T-helper 9 cell (primary cell): Measurements from ENCODE around the gene HCFC2.
"Not testable (repeated sequence)": the region's sequence is repeated elsewhere in the genome, so short reads cannot be mapped to it uniquely, and the experiment has no call there.

Experiments
- DNase-seq: peaks from one replicate; pipeline ENCODE4 v3.0.0-alpha.2; 2020

Gene HCFC2

DNA sequence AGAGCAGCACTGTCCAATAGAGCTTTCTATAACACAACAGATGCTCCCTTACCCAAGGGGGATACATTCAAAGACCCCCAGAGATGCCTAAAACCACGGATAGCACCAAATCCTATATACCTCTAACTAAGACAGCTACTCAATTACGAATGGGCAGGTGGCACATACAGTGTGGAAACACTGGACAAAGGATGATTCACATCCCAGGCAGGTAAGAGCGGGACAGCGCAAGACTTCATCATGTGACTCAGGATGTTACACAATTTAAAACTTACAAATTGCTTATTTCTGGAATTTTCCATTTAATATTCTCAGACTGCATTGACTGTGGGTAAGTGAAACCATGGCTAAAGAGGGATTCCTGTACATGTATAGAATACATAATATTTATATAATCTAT, 5.5 kb upstream of the HCFC2 start:
- no peak for DNase-seq

DNA sequence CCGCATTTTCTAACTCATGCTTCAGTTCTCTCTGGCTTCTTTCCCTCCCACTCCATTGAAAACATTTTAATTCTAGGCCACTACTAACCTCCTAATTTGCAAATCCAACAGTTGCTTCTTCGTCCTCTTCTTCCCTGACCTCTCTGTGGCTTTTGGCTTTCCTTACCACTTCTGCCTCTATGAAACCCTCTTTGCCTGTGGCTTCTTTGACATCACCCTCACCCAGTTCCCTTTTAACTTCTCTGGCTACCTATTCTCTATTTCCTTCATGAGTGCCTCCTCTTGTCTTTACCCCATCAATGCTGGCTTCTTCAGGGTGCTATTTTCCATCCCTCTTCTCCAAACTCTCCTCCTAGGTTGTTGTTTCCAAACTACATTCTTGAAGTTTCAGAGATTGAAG, 4.4 kb upstream of the HCFC2 start:
- DNase-seq: no peak

GRCh38 chr12:104060791-104061190, 3.5 kb upstream of the HCFC2 start:
- no peak for DNase-seq

GRCh38 chr12:104063712-104064030, 660 bp upstream of the HCFC2 start:
- no peak for DNase-seq

DNA sequence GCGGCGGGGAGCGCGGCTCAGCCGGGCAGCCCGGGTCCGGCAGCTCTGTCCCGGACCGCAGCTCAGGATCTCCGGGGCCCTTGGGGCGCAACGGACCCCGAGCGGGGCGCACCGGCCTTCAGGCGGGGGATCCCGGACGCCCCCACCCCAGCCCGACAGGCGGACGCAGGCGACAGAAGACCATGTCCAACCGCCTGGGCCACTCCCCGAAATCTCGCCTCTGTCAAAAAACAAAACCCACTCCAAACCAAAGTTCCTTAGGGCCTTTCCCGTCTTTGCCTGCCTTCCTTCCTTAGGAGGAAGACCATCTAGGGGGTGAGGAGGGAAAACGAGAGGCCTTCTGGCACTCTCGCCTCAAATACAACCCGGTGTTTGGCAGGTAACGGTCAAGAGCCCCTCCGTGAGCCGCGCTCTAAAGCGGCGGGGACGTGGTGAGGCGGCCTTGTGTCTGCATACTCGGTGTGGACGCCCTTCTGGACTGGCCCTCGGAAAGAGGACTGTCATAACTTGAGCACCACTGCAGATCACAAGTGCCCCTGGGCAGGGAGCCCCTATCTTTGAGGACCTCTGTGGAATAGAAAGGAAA, 604 bp downstream of the HCFC2 start:
- DNase-seq: no peak

DNA sequence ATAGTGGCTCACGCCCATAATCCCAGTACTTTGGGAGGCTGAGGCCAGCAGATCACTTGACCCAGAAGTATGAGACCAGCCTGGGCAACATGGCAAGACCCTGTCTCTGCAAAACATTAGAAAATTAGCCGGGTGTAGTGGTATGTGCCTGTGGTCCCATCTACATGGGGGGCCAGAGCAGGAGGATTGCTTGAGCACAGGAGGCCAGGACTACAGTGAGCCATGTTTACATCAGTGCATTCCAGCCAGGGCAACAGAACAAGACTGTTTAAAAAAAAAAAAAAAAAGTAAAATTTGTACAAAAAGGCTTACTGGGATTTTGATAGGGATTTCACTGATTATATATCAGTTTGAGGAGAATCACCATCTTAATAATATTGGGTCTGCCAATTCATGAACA, 7.8 kb downstream of the HCFC2 start:
- DNase-seq: no peak

GRCh38 chr12:104073699-104074098, 9.4 kb downstream of the HCFC2 start:
- DNase-seq: no peak

DNA sequence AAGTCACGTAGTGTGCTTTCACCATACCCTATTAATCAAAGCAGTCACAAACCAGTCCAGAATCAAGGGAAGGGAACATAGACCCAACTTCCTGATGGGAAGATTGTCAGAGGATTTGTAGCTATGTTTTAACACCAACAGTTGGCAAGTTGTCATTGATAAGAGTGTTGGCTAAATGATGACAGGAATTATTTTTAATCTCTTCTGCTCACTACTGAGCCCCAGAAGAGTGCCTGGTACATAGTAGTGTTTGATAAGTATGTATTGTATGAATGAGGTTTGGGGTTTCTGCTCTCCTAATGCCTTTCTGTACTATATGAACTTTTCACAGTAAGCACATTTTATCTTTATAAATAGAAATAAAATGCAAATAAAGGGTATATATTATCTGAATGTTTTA, 14.7 kb downstream of the HCFC2 start:
- no peak for DNase-seq

DNA sequence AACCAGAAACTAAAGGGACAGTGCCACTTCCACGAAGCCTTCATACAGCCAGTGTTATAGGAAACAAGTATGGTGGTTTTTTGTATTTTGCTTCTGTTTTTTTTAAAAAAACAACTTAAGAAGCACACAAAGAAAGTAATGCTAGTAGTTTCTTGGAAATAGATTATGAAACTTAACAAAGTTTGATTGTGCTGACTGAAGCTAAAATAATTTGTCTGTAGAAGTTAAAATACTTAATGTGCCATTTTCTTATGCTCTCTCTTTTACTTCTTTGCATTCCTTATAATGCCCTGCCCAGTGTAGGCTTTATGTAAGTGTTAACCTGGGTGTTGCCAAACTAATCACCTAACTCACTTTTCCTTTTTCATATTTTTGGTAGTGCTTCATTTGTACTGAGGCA, 16.4 kb downstream of the HCFC2 start:
- no peak for DNase-seq

DNA sequence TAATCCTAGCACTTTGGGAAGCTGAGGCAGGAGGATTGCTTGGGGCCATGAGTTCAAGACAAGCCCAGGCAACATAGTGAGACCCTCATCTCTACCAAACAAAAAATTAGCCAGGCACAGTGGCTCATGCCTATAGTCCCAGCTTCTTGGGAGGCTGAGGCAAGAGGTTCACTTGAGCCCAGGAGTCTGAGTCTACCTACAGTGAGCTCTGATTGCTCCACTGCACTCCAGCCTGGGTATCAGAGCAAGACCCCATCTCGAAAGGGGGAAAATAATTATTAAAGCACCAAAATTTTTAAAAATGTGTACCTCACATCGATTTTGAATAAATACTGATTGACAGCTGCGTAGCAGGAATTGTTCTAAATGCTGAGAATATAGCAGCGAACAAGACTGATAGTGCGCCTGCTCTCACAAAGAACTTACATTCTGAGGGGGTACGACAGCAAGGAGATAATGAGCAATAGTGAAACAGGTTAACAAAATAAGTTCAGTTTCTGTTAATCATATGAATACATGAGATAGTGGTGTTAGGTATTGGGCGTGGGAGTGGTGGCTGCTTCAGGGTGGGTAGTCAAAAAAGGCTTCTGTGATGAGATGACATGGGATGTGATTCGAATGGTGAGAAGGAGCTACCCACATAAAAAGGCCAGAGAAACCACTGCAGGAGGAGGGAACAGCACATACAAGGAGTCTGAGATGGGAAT, 19.6 kb downstream of the HCFC2 start:
- DNase-seq: no peak

DNA sequence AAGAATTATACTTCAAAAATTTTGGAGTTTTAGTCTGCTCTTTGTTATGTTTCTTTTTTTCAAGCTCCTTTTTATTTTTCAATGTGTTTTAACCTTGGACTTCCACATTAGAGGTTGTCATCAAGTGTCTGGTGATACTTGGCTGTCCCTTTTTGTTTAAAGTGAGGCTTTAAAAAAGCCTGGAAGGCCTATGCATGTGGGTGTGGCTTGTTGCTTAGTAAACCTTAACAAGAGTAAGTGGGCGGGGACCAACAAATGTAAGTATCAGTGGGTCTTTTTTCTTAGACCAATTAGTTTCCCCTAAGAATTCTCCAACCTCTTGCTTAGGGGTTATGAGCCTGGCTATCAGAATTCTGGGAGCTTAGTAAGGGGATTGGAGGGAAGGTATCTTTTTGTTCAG, 26.4 kb downstream of the HCFC2 start:
- DNase-seq: no peak

DNA sequence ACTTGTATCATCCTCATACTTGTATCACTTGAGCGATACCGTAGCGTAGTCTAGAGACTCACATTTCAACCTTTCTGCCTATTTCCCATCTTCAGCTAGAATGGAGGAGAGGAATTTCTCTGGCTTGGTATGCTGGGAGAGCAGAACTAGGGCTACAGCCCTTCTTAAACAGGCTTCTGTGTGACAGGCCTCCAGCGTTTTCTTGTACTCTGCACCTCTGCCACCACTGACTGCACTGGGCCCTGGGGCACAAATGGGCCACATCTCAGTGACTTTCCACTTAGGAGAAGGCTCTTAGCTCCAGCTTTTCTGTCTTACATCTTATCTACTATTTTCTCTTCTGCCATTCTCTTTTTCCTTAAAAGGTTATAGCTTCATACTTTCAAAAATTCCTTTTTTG, 26.8 kb downstream of the HCFC2 start:
- no peak for DNase-seq

DNA sequence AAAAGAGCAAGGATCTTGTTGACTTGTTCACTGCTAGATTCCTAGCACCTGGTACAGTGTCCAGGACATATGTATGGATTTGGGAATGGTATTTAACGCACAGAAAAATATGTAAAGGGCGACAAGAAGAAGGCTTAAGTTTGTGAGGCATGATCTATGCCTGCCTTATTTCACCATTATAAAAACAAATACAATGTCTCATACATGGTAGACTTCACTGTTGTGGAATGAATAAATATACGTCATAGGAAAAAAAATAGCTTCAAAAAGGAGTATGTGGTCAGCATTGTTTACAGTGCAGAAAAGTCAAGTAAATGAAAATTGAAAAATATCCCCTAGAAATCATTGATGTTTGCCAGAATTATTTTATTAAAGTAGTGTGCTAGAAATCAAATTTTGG, 30.0 kb downstream of the HCFC2 start:
- no peak for DNase-seq

- no peak for DNase-seq
Measured at GRCh38 chr12:104095289-104095688, 31.0 kb downstream of the HCFC2 start.

DNA sequence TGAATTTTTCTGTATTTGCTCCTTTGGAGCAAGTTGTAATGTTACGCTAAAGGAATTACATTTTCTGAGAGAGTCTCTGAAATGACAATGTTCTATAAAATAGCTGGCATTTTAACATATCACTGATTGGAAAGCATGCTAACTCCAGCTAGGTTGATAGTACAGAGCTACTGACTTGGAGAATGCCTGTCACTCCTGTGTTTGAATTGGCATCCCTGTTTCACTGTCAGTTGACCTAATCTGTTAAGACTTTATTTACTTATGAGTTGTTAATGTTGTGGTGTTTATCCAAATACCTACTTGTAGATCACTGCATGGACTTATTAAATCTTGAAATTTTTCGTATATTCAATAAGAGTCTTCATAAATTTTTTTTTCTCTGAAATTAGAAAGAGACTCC, 33.6 kb downstream of the HCFC2 start:
- DNase-seq: no peak

DNA sequence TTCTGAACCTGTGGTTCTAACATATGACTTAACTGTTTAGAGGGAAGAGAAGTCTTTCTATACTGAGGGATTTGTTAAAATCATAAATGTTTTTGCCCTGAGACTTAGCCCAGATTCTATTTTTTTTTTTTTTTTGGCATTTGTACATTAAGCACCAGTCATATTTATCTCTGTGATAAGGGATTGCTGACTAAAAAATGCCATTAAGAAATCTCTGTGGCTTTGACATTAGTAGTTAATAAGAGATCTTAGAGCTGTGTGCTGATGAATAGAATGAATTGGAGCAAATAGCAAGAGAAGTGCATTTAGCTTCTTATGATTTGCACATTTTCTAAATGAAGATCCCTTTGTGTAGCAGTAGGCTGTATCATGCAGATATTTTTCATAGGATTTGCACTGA, 41.1 kb downstream of the HCFC2 start:
- no peak for DNase-seq

GRCh38 chr12:104106965-104107364, 42.6 kb downstream of the HCFC2 start:
- no peak for DNase-seq

- peak; percentile 77 for DNase-seq
Measured at GRCh38 chr12:104108755-104109445, 44.6 kb downstream of the HCFC2 start.

DNA sequence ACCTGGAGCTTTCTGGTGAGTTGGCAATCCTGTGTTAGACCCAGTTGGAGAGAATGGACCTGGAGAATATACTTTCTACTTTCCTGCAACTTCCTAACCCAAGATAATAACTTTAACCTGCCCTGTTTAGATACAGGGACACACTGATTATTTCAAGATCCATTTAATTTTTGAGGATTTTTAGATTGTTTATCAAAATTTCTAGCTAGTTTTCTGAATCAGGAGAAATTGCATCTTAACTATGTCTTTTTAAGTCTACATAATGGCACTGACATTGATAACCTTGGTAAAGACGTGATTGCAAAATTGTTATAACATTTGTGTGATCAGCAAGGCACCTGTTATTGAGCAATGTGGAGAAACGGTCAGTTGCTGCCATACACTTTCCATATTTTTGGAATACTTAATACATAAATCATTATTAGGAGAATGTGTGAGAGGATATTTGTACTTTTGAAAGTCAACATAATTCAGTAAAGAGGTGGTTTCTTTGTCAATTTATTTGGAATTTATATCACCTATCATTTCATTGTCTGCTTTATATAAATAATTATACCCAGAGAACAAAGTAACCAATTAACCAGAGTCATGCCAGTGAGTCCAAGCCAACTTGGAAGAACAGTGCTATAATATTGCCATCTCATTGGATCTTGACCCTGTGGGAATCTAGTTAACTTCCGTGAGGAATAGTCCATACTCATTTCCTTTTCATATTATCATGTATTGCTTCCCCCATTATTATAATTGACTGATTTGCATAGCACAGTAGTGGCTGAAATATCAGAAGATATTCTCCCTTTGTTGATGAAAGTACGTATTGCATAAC, 45.3 kb downstream of the HCFC2 start:
- no peak for DNase-seq

DNA sequence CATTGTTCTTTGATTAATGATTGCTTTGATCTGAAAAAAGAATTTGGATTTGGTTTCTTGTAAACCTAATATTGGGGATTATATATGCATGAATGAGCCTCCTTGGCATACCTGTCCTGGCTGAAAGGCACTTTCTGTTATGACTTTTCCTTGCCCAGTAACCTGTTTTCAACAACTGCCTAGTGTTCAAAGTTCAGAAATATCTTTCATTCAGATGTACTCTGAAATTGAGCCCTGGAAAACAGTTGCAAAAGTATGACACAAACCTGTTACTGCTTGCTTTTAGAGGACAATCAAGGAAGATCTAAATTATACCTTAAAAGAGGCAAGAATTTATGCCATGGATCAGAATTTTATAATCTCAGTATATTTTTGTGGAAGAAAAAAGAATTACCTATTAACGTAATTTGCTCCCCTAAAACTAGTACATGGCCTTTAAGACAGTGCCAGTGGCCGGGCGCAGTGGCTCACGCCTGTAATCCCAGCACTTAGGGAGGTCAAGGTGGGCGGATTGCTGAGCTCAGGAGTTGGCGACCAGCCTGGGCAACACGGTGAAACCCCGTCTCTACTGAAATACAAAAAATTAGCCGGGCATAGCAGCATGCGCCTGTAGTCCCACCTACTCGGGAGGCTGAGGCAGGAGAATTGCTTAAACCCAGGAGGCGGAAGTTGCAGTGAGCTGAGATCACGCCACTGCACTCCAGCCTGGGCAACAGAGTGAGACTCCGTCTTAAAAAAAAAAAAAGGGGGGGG, 50.7 kb downstream of the HCFC2 start:
- not testable (repeated sequence) for DNase-seq

DNA sequence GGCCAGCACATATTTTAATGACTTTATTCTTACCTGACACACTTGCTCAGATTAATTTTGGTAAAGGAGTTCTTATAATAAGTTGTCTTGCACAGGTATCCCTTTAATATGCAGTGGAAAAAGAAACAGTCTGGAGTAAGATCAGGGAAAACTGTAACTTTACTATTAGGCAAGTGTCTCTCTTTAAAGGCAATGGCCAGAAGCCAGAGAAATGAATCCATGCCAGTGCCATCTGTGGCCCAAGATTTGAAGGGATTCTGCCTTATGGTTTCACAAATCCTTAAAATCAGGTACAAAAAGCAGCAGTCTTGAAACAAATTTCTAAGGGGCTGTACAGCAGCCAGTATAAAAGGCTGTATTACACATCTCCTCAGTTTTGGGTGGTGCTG, 51.2 kb downstream of the HCFC2 start:
- DNase-seq: no peak

DNA sequence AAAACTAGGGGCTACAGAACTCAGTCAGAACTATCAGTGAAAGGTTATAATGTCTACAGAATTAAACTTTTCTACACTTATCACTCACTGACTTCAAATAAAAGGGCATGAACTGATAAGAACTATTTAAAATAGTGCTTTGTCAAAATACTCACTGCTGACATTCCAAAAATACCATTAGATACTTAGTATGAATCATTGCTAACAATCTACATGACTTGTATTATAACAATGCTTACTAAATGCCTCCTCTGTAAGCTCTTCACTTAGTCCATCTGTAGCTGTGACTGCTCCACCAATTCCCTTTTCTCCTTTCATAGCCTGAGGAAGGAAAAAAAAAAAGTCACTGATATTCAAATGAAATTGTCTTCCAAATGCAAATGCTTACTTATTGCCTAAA, 56.7 kb downstream of the HCFC2 start:
- DNase-seq: no peak

DNA sequence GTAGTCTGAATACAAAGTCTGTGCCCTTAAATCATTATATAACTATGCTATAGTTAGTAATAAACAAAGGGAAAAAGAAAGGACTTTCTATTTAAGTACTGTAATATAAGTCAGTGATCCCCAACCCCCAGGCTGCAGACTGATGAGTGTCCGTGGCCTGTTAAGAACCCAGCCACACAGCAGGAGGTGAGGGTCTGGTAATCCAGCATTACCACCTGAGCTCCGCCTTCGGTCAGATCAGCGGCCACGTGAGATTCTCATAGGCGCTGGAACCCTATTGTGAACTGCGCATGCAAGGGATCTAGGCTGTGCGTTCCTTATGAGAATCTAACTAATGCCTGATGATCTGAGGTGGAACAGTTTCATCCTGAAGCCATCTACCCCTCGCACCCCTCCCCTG, 58.0 kb downstream of the HCFC2 start:
- no peak for DNase-seq
